GM23338 (cell line): ENCODE data around the gene CRYBG1. TPM values are rescaled to one million over a fixed set of nuclear protein-coding genes. Genes with fewer than 3 reads are reported as not detected.
A peak's percentile ranks its signal among the peaks of the same experiment; 100 is the strongest.

Source experiments
- ATAC-seq: fragments of 200-7000 bp; cut with Tn5 transposase; 3 replicates; pipeline ENCODE4 v1.9.1; 2020
- DNase-seq: peaks from one replicate; pipeline ENCODE4 v3.0.0-alpha.2; 2015; ENCODE audit warnings: low spot score
- H2AFZ ChIP-seq: fragments of 200-600 bp; sonication (generic); 2 replicates; pipeline ENCODE4 v1.8.0; 2016; ENCODE audit warnings: antibody characterized with exemption, mild to moderate bottlenecking, moderate library complexity
- H3F3A ChIP-seq: fragments of 200-600 bp; sonication (generic); replicated peaks from 2 replicates; pipeline ENCODE4 v1.8.0; 2017; ENCODE audit warnings: antibody characterized with exemption, mixed run types, low read depth
- H3K27ac ChIP-seq: fragments of 200-600 bp; sonication (generic); 2 replicates; pipeline ENCODE4 v1.6.1; 2016; ENCODE audit warnings: low read depth
- H3K27me3 ChIP-seq: fragments of 200-600 bp; sonication (generic); 2 replicates; pipeline ENCODE4 v1.8.0; 2016; ENCODE audit warnings: mild to moderate bottlenecking, mixed run types, moderate library complexity; ENCODE audit not compliant: insufficient read depth
- H3K36me3 ChIP-seq: fragments of 200-600 bp; sonication (generic); 2 replicates; pipeline ENCODE4 v1.8.0; 2016; ENCODE audit warnings: mild to moderate bottlenecking; ENCODE audit not compliant: insufficient read depth
- H3K4me1 ChIP-seq: fragments of 200-600 bp; sonication (generic); 2 replicates; pipeline ENCODE4 v1.8.0; 2016; ENCODE audit warnings: mild to moderate bottlenecking, moderate library complexity; ENCODE audit not compliant: insufficient read depth
- H3K4me2 ChIP-seq: fragments of 200-600 bp; sonication (generic); 2 replicates; pipeline ENCODE4 v1.7.1; 2017; ENCODE audit warnings: mixed run types
- H3K4me3 ChIP-seq: fragments of 200-600 bp; sonication (generic); 2 replicates; pipeline ENCODE4 v1.6.1; 2016; ENCODE audit warnings: mixed run types
- H3K79me2 ChIP-seq: fragments of 200-600 bp; sonication (generic); replicated peaks from 2 replicates; pipeline ENCODE4 v1.8.0; 2017; ENCODE audit warnings: mild to moderate bottlenecking; ENCODE audit not compliant: insufficient read depth
- H3K9me2 ChIP-seq: fragments of 200-600 bp; sonication (generic); 2 replicates; pipeline ENCODE4 v1.8.0; 2017; ENCODE audit not compliant: insufficient read depth
- H4K20me1 ChIP-seq: fragments of 200-600 bp; sonication (generic); replicated peaks from 2 replicates; pipeline ENCODE4 v1.8.0; 2017; ENCODE audit warnings: mild to moderate bottlenecking; ENCODE audit not compliant: insufficient read depth
- H3K27ac Mint-ChIP-seq: 2 replicates; pipeline ENCODE4 v1.8.0; 2020; ENCODE audit warnings: inconsistent platforms, mild to moderate bottlenecking, moderate library complexity, mixed read lengths
- H3K27me3 Mint-ChIP-seq: 3 replicates; pipeline ENCODE4 v1.8.0; 2022; ENCODE audit warnings: low read depth, mild to moderate bottlenecking, moderate library complexity, mixed read lengths, inconsistent platforms; ENCODE audit not compliant: insufficient read depth, poor library complexity
- H3K36me3 Mint-ChIP-seq: 3 replicates; pipeline ENCODE4 v1.8.0; 2021; ENCODE audit warnings: low read depth, mild to moderate bottlenecking, inconsistent platforms, moderate library complexity, mixed read lengths
- H3K4me1 Mint-ChIP-seq: 3 replicates; pipeline ENCODE4 v1.8.0; 2020; ENCODE audit warnings: mild to moderate bottlenecking, inconsistent platforms, mixed read lengths
- H3K4me3 Mint-ChIP-seq: 3 replicates; pipeline ENCODE4 v1.8.0; 2021; ENCODE audit warnings: moderate library complexity, mild to moderate bottlenecking, inconsistent platforms, mixed read lengths
- H3K9me3 Mint-ChIP-seq: 3 replicates; pipeline ENCODE4 v1.8.0; 2020; ENCODE audit warnings: moderate library complexity, mild to moderate bottlenecking, inconsistent platforms, mixed read lengths
- NANOG ChIP-seq: IDR thresholded peaks from 2 replicates; pipeline ENCODE4 v1.6.1; 2016; ENCODE audit warnings: antibody characterized with exemption, borderline replicate concordance
- ZNF331 ChIP-seq: fragments of 250-450 bp; sonication (Bioruptor Pico); IDR thresholded peaks from 2 replicates; pipeline ENCODE4 v1.5.0; 2020; ENCODE audit warnings: low read depth, mild to moderate bottlenecking, moderate library complexity
- polyA plus RNA-seq: library from polyadenylated mRNA; unstranded; fragments of >200 nt; fragmentation: Nextera tagmentation; extraction: Ambion mirVana; gene quantifications from 2 replicates; pipeline ENCODE4 v1.2.1, GENCODE V29; 2016
- total RNA-seq: library from RNA; depleted of rRNA; stranded (reverse); fragments of >200 nt; shearing (Covaris generic); gene quantifications from 2 replicates; pipeline ENCODE4 v1.2.3, GENCODE V29; 2014
- TF ChIP-seq, protein P1 (sequence below): fragments of 250-450 bp; sonication (Bioruptor Pico); IDR thresholded peaks from 2 replicates; pipeline ENCODE4 v1.5.0; 2020; ENCODE audit warnings: mild to moderate bottlenecking, moderate library complexity
- TF ChIP-seq, protein P2 (sequence below), 2 experiments: fragments of 200-600 bp in 1 of 2; sonication (generic) in 1 of 2; conservative IDR thresholded peaks; 2 replicates each; pipeline versions ENCODE4 v1.5.1 to v1.6.1; 2016 to 2017; ENCODE audit warnings: antibody characterized with exemption in 2 of 2, low read depth in 2 of 2, mild to moderate bottlenecking in 2 of 2, moderate library complexity in 1 of 2
- TF ChIP-seq, protein P3 (sequence below): IDR thresholded peaks from 2 replicates; pipeline ENCODE4 v1.6.1; 2016; ENCODE audit warnings: antibody characterized with exemption

The CRYBG1 gene
- total and polyA plus RNA-seq, 2 experiments from 2014 or later: 3.7 to 17.2 TPM

DNA sequence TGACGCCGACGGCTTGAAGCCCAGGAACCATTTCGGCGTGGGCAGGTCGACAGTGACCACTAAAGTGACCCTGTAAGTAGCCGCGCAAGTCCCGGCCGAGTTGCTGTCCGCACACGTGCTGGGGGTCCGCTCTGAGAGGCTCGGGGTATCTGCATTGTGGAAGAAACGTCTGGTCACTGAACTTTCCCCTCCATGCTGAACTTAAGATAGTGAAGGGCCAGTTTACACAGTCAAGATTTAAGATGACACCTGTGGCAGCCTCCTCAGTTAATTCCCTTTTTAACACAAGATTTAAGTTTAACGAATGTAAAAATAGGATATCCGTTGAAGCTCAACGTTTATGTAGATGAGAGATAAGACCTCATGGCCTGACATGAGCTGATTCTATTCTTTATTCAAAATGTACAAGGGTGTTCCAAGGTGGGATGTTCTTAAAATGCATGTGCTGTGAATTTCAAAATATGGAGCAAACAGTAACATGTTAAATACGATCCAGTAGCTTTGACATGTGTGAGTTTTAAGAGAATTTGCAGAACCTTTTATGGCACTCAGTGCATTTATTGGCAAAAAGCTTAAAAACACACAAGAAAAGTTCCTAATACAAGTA, 152.6 kb downstream of the CRYBG1 start:
- H4K20me1 ChIP-seq: peaks cover 12% of the 10 kb centered on the region
- peak overlapping the region; percentile 91 for H2AFZ ChIP-seq
- Mint-ChIP-seq H3K4me1 (peaks cover 27% of the 10 kb centered on the region), H3K4me3 (peak overlapping the region; percentile 87), H3K27me3 (peaks cover 59% of the 10 kb centered on the region), H3K27ac (no peak overlapping the region), H3K9me3 (no peaks in the 10 kb centered on the region), H3K36me3 (no peaks in the 10 kb centered on the region; the same call in 2 of the 3 replicates)
- H3K4me2 ChIP-seq: peak overlapping the region; percentile 99
- ATAC-seq: no peak
- H3K27ac ChIP-seq: no peak overlapping the region
- peaks cover 68% of the 10 kb centered on the region for H3K27me3 ChIP-seq
- no peaks in the 10 kb centered on the region for H3K79me2 ChIP-seq
- H3K4me3 ChIP-seq: peak overlapping the region; percentile 84
- H3K9me2 ChIP-seq: no peaks in the 10 kb centered on the region
- TF ChIP-seq NANOG (no peak), ZNF331 (no peak)
- TF ChIP-seq, protein P1, sequence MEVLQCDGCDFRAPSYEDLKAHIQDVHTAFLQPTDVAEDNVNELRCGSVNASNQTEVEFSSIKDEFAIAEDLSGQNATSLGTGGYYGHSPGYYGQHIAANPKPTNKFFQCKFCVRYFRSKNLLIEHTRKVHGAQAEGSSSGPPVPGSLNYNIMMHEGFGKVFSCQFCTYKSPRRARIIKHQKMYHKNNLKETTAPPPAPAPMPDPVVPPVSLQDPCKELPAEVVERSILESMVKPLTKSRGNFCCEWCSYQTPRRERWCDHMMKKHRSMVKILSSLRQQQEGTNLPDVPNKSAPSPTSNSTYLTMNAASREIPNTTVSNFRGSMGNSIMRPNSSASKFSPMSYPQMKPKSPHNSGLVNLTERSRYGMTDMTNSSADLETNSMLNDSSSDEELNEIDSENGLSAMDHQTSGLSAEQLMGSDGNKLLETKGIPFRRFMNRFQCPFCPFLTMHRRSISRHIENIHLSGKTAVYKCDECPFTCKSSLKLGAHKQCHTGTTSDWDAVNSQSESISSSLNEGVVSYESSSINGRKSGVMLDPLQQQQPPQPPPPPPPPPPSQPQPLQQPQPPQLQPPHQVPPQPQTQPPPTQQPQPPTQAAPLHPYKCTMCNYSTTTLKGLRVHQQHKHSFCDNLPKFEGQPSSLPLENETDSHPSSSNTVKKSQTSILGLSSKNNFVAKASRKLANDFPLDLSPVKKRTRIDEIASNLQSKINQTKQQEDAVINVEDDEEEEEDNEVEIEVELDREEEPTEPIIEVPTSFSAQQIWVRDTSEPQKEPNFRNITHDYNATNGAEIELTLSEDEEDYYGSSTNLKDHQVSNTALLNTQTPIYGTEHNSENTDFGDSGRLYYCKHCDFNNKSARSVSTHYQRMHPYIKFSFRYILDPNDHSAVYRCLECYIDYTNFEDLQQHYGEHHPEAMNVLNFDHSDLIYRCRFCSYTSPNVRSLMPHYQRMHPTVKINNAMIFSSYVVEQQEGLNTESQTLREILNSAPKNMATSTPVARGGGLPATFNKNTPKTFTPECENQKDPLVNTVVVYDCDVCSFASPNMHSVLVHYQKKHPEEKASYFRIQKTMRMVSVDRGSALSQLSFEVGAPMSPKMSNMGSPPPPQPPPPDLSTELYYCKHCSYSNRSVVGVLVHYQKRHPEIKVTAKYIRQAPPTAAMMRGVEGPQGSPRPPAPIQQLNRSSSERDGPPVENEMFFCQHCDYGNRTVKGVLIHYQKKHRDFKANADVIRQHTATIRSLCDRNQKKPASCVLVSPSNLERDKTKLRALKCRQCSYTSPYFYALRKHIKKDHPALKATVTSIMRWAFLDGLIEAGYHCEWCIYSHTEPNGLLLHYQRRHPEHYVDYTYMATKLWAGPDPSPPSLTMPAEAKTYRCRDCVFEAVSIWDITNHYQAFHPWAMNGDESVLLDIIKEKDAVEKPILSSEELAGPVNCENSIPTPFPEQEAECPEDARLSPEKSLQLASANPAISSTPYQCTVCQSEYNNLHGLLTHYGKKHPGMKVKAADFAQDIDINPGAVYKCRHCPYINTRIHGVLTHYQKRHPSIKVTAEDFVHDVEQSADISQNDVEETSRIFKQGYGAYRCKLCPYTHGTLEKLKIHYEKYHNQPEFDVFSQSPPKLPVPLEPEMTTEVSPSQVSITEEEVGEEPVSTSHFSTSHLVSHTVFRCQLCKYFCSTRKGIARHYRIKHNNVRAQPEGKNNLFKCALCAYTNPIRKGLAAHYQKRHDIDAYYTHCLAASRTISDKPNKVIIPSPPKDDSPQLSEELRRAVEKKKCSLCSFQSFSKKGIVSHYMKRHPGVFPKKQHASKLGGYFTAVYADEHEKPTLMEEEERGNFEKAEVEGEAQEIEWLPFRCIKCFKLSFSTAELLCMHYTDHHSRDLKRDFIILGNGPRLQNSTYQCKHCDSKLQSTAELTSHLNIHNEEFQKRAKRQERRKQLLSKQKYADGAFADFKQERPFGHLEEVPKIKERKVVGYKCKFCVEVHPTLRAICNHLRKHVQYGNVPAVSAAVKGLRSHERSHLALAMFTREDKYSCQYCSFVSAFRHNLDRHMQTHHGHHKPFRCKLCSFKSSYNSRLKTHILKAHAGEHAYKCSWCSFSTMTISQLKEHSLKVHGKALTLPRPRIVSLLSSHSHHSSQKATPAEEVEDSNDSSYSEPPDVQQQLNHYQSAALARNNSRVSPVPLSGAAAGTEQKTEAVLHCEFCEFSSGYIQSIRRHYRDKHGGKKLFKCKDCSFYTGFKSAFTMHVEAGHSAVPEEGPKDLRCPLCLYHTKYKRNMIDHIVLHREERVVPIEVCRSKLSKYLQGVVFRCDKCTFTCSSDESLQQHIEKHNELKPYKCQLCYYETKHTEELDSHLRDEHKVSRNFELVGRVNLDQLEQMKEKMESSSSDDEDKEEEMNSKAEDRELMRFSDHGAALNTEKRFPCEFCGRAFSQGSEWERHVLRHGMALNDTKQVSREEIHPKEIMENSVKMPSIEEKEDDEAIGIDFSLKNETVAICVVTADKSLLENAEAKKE (CRISPR knock-in tag): no peak
- TF ChIP-seq, protein P2, sequence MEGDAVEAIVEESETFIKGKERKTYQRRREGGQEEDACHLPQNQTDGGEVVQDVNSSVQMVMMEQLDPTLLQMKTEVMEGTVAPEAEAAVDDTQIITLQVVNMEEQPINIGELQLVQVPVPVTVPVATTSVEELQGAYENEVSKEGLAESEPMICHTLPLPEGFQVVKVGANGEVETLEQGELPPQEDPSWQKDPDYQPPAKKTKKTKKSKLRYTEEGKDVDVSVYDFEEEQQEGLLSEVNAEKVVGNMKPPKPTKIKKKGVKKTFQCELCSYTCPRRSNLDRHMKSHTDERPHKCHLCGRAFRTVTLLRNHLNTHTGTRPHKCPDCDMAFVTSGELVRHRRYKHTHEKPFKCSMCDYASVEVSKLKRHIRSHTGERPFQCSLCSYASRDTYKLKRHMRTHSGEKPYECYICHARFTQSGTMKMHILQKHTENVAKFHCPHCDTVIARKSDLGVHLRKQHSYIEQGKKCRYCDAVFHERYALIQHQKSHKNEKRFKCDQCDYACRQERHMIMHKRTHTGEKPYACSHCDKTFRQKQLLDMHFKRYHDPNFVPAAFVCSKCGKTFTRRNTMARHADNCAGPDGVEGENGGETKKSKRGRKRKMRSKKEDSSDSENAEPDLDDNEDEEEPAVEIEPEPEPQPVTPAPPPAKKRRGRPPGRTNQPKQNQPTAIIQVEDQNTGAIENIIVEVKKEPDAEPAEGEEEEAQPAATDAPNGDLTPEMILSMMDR (conservative IDR thresholded peaks at IDR 0.05; ENCODE audit: low read depth in 2 of 2): no peak
- TF ChIP-seq, protein P3, sequence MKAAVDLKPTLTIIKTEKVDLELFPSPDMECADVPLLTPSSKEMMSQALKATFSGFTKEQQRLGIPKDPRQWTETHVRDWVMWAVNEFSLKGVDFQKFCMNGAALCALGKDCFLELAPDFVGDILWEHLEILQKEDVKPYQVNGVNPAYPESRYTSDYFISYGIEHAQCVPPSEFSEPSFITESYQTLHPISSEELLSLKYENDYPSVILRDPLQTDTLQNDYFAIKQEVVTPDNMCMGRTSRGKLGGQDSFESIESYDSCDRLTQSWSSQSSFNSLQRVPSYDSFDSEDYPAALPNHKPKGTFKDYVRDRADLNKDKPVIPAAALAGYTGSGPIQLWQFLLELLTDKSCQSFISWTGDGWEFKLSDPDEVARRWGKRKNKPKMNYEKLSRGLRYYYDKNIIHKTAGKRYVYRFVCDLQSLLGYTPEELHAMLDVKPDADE: no peak
- no peaks in the 10 kb centered on the region for H3K36me3 ChIP-seq
- peaks cover 35% of the 10 kb centered on the region for H3K4me1 ChIP-seq
- DNase-seq: no peak
- peaks cover 9% of the 10 kb centered on the region for H3F3A ChIP-seq
